ENCODE data around the gene RAD52. TPM values are rescaled to one million over a fixed set of nuclear protein-coding genes. Genes with fewer than 3 reads are reported as not detected.

The RAD52 gene
- 11.1 and 11.9 TPM in 2 replicates for total RNA-seq (2014; rRNA removed; shearing (Covaris generic); ENCODE audit: low replicate concordance)

DNA sequence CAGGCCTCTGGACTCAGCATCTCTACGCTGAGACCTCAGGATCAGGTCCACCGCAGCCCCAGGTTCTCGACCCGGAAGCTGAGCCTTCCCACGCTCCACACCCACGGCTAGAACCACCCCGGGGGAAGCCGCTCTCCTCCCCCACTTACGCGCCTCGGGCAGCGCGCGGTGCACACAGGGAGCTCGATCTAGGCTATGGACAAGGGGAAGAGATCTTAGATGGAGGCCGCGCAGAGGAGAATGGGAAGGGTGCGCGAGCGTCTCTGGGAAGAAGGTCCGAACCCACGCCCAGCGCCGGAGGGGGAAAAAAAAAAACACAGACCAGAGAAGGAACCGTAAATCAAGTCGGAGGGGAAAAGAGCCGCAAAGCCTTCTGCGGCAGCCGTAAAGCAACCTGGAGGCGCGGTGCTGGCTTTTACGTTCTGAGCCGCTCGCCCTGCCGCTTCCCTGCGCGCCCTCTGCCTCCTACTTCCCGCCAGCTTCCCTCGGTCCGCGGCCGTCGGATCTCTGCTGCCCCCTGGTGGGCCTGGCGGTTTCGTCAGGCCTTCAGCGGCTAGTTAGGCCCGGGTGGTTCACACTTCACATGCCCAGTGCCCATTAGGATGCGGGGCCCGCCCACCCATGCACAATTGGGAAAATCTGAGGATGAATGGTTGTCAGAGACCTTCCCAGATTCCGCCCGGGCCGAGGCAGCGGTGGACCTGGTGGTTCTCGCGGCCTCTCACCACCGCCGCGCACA lies at the start of gene RAD52:
Gene RAD52 (minus strand): TSS at position 242 of the 739 bp plus-strand sequence. CDS start 16,636 bp downstream, outside the sequence.
- DNase-seq (ENCODE audit: low read depth) = peak; percentile 100
- in situ Hi-C loops (cut with HindIII; ENCODE audit: low pct_unique_long_range_greater_than_20kb, low sequenced_read_pairs) = no loop called here

DNA sequence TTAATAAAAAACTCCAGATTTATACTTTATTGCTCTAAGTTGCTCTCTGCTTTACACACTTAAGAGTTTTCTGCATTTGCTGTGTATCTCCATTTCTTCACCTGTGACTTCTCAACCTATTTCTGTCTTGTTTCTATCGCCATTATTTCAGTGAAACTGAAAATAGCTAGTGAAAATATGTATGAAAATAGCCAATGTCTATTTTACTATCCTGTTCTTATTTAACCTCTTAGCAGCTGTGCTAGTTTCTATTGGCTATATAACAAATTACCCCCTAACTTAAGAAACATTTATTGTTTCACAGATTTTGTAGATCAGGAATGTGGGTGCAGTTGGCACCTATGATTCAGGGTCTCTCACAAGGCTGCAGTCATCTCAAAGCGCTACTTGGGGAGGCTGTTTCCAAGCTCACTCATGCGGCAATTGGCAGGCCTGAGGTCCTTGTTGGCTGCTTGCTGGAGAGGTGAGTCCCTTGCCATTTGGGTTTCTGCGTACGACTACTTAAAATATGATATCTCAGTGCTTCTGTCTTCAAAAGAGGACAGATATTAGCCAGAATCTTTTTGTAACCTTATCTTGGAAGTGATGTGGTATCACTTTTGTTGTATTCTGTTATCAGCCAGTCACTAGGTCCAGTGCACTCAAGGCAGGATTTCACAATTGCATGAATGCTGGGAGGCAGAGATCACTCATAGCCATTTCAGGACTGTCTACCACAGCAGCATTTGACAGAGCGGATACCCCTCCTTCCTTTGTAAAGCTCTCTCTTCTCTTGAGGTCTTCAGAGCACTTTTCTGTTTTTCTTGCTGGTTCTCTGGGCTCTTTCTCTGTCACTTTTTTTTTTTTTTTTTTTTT lies 48.8 kb upstream of the RAD52 start:
- in situ Hi-C loops (cut with HindIII; ENCODE audit: low pct_unique_long_range_greater_than_20kb, low sequenced_read_pairs) = no loop called here
- no peak for DNase-seq (ENCODE audit: low read depth)

DNA sequence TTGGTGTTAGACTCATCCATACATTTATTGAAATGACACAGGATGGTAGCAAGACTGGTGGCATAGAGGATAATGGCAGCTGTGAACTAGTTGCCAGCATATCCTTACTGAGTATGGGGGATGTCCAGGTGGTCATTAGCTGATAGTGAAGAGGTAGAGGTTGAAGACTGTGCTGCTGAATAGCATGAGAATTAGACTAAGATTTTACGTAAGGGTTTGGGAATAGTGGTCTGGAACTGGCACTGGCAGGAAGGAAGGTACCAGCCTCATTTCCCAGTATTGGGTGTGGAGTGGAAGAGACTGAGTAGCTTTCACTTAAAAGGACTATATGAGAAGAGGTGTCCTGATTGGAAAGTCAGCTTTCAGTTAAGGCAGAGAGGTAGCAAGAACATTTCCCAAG lies 48.0 kb upstream of the RAD52 start:
- no peak for DNase-seq (ENCODE audit: low read depth)
- in situ Hi-C loops (cut with HindIII; ENCODE audit: low pct_unique_long_range_greater_than_20kb, low sequenced_read_pairs) = no loop called here

DNA sequence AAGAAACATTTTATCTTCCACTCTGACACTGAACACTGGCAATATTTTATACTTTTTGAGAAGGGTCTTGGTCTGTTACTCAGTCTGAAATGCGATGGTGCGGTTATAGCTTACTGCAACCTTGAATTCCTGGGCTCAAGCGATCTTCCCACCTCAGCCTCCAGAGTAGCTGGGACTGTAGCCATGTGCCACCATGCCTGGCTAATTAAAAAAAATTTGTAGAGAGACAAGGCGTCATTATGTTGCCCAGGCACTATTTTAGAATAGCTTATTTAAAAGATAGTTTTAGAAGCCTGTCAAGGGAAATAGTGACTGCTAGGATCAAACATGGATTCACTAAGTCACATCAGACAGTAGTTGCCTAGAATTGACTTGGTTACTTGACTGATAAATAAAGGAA lies 47.4 kb upstream of the RAD52 start:
- no peak for DNase-seq (ENCODE audit: low read depth)
- in situ Hi-C loops (cut with HindIII; ENCODE audit: low pct_unique_long_range_greater_than_20kb, low sequenced_read_pairs) = no loop called here

DNA sequence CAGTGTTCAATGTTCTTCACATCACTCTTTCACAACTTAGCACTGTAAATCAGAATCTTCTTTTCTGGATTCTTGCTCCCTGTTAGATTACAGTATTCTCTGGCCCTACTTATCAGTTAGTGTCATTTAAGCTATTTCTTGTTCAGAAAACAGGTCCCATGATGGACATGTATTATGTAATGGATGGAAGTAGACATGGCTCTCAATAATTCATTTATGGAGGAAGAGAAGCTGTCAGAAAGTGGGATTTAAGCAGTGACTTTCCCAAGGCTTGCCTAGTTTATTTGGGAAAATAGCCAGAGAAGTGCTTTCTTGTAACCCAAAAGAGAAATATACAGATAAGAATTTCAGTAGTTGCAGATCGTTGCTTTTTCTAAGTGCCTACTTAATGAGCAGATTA lies 43.2 kb upstream of the RAD52 start:
- in situ Hi-C loops (cut with HindIII; ENCODE audit: low pct_unique_long_range_greater_than_20kb, low sequenced_read_pairs) = no loop called here
- no peak for DNase-seq (ENCODE audit: low read depth)

DNA sequence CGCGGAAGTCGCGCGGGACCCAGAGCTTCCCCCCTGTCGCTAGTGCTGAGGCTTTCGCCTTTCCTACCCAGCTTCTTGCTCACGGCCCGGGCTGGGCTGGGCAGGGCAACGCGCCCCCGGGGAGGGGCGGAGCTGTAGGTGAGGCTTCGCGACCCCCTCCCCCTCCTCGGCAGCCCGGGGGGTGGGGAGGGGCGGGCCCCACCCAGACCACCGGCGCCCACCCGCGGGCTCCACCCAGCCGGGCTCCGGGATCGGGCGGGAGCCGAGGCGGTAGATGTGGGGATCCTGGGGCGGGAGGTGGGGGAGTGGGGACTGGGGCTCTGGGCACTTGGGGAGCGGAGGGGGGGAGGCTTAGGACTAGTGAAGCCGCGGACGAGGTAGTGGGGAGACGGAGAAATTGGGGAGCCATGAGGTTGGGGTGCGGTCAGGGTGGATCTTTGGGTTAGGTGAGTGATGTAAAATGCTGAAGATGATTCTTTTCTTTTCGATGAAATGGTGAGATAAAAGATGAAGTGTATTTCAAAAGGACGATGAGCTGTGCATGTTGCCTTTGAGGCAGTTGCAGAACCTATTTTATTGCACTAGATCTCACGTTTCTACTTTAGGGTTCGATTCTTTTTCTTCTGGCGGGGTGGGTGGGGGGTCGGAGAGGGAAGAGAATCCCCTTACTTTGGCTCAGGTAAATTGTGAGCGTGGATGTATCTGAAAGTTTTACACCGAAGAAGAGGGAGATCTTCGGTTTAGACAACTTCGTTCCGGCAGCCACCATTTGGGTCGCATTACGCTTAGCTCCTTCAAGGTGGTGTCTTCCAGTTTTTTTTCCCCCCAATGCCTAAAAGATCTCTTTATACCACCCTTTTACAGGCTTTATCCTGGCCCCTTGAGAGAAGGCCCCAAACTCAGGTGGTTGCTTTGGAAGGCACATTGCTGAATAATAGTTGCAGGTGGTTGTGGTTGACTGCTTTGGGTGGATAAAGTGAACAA lies 42.1 kb upstream of the RAD52 start:
- peak; percentile 62 for DNase-seq (ENCODE audit: low read depth)
- in situ Hi-C loops (cut with HindIII; ENCODE audit: low pct_unique_long_range_greater_than_20kb, low sequenced_read_pairs) = no loop called here

DNA sequence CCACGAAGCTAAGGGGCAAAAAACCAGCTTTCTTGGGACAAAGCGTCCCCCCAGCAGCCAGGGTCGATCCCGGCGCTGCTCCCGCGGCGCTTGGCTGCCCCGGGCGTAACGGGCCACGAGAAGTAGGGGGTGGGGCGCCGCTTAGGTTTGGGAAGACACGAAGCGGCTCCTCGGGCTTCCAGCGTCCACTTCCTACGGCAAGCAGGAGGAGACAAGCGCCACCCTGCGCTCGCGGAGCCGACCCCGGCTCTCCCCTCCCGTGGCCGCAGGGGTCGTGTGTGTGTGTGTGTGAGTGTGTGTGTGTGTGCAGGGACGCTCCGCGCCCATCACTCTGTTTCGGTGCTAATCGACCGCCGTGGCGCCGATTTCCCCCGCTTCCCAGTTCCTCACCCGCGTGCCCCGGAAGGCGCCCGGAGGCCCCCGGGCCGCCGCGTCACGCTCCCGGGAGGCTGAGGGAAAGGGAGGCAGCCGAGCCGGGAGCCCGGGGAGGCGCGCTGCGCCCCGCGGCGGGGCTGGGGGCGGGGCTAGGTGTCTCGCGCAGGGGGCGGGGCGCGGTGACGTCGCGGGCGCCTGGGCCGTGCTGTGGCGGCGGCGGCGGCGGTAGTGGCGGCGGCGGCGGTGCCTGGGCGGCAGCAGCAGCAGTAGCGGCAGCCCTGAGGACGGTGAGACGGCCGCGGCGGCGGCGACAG lies 41.3 kb upstream of the RAD52 start, which contains the start of gene ERC1:
Gene ERC1 (plus strand): TSS at position 563 of the 689 bp plus-strand sequence. CDS start 36,681 bp downstream, outside the sequence.
- DNase-seq (ENCODE audit: low read depth) = peak; percentile 91
- in situ Hi-C loops (cut with HindIII; ENCODE audit: low pct_unique_long_range_greater_than_20kb, low sequenced_read_pairs) = no loop called here

DNA sequence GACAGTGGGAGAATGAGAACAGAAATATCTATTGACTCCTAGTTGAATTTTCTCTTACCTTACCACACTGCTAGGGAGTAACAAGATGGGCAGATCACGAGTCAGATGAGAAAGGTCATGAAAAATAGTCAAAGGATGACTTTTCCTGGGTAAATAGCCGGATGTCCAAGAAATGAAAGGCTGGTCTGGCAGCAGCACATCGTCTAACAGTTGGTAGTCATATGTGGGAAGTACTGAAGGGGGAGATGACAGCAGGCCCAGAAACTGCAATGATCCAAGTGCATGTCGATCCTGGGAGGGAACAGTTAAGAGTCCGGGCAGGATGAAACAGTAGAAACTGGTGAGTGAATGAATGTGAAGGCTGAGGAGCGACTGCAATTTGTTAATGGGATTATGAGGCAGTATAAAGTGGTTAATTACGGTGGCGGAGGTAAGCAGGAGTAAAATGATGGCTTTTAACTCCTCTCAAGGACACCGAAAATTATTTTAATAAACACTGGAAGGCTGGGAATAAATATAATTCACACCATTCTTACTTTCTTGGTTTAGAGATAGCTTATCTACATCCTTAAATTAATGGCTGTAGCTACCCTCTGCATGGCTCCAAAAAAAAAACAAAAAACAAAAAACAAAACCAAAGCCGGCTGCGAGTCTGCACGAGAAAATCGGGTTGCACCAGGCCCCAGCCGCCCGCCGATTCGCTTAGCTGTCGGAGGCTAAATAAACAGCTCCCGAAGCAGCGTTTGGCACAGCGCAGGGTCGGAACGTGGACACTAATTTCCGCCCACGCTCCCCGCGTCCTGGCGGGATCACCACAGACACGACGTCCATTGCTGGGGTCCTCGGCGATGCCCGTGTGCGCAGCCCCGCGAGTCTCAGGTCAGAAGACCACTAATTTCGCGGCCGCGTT lies 40.5 kb upstream of the RAD52 start:
- peak; percentile 53 for DNase-seq (ENCODE audit: low read depth)
- in situ Hi-C loops (cut with HindIII; ENCODE audit: low pct_unique_long_range_greater_than_20kb, low sequenced_read_pairs) = no loop called here

DNA sequence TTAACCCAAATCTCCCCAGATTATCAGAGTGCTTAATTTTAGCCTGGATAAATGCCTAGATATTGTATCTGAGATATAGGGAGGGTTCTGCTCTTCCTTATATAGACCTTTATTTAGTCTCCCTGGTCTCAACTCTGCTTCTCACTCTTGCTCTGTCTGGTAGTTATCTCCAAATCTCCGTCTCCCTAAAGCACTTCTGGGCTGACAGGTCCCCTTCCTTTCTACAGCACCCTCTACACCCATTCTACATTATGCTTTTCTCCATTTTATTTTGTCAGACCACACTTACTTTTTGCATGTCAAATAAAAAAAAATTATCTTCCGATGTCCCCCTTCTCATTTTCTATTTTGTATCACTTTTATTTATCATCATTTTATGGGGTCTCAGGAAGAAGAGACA lies 39.6 kb upstream of the RAD52 start:
- in situ Hi-C loops (cut with HindIII; ENCODE audit: low pct_unique_long_range_greater_than_20kb, low sequenced_read_pairs) = no loop called here

DNA sequence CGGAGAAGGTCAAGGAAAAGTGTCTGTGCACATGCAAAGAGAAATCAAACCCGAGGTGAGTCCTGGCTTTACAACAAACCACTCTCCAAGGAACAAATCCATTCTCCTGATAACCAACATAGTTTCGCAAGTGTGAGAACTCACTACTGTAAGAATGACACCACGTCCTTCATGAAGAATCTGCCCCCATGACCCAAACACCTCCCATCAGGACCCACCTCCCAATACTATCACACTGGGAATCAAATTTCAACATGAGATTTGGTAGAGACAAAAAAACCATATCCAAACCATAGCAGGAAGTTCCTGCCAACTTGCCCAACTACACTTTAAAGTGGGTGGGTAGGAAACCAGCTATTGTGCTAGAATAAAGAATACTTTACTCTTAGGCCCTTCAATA lies 39.2 kb upstream of the RAD52 start:
- DNase-seq (ENCODE audit: low read depth) = peak; percentile 9
- in situ Hi-C loops (cut with HindIII; ENCODE audit: low pct_unique_long_range_greater_than_20kb, low sequenced_read_pairs) = no loop called here

More for the DNA sequence above, 39.6 kb upstream of the RAD52 start:
- no peak for DNase-seq (ENCODE audit: low read depth)

DNA sequence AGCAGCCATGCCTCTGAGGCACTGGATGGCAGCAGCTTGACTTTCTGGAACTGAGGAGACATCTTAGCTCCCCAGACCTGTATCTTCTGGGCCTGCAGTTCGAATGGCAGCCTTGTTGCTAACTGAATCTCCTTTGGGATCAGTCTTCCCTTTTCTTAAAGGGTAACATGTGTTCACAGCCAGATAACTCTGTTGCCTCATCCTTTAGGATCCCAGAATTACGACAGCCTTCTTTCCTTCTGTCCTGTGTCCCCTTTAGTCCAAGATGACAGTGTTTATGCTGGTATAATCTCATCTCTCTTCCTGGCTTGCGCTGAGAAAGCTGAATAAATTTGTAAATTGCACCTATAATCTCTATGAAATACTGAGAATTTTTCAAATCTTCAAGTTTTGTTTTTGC lies 32.5 kb upstream of the RAD52 start:
- DNase-seq (ENCODE audit: low read depth) = no peak
- in situ Hi-C loops (cut with HindIII; ENCODE audit: low pct_unique_long_range_greater_than_20kb, low sequenced_read_pairs) = no loop called here

DNA sequence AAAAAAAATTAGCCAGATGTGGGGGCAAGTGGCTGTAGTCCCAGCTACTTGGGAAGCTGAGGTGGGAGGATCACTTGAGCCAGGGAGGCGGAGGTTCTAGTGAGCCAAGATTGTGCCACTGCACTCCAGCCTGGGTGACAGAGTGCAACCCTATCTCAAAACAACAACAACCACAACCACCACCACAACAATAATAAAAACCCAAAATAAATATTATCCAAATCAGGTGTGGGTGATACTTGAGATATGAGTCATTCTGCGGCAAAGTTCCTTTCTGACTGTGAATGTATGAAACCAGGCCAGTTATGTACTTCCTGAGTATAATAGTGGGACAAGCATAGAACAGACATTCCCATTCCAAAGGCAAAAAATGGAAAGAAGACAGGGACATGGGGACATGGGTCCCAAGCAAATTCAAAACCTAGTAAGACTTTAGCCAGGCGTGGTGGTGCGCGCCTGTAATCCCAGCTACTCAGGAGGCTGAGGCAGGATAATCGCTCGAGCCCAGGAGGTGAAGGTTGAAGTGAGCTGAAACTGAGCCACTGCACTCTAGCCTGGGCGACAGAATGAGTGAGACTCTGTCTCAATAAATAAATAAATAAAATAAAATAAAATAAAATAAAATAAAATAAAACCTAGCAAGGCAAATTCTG lies 31.8 kb upstream of the RAD52 start:
- peak; percentile 9 for DNase-seq (ENCODE audit: low read depth)
- in situ Hi-C loops (cut with HindIII; ENCODE audit: low pct_unique_long_range_greater_than_20kb, low sequenced_read_pairs) = no loop called here

DNA sequence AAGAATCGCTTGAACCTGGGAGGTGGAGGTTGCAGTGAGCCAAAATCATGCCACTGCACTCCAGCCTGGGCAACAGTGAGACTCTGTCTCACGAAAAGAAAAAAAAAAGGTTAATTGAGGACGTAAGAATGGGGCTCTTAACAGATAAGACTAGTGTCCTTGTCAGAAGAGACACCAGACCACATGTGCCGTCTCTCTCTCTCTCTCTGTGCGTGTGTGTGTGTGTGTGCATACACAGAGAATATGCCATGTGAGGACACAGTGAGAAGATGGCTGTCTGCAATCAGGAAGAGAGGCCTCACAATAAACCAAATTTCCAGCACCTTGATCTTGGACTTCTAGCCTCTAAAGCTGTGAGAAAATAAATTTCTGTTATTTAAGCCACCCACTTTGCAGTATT lies 29.9 kb upstream of the RAD52 start:
- DNase-seq (ENCODE audit: low read depth) = no peak

DNA sequence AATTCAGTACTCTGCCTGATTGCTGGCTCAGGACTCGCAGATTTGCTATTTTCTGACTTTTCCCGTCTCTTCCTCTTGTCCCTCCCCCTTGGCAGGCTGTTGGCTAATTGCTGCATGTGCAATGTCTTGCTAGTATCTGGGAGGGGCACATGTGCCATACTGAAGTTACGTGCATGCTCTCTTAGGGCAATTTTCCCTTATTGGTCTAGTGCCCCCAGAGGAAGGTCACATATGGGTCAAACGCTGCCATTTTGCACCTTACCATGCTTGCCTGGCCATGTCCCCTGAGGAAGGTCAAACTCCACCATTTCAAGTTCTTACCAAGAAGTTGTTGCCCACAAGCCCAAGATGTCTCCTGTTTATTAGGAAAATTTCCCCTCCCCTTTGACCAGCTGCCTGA lies 27.7 kb upstream of the RAD52 start:
- DNase-seq (ENCODE audit: low read depth) = no peak
- in situ Hi-C loops (cut with HindIII; ENCODE audit: low pct_unique_long_range_greater_than_20kb, low sequenced_read_pairs) = no loop called here

More for the DNA sequence above, 29.9 kb upstream of the RAD52 start:
- in situ Hi-C loops (cut with HindIII; ENCODE audit: low pct_unique_long_range_greater_than_20kb, low sequenced_read_pairs) = no loop called here

DNA sequence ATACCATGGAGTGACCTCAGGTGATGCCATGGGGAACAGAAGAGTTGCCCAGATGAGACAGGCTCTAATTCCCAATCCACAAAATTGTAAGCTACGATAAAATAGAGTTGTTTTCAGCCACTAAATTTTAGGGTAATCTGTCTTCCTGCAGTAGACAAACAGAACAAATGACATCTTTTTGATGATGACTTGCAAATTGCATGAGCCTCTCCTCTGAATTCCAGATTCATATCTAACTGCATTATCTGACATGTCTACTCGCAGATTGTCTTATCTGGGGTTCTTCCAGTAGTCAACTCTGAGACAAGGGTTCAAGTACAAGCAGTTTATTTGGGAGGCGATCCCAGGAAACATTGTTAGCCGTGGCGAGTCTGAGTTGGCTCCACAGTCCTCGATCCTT lies 27.1 kb upstream of the RAD52 start:
- no peak for DNase-seq (ENCODE audit: low read depth)
- in situ Hi-C loops (cut with HindIII; ENCODE audit: low pct_unique_long_range_greater_than_20kb, low sequenced_read_pairs) = no loop called here

DNA sequence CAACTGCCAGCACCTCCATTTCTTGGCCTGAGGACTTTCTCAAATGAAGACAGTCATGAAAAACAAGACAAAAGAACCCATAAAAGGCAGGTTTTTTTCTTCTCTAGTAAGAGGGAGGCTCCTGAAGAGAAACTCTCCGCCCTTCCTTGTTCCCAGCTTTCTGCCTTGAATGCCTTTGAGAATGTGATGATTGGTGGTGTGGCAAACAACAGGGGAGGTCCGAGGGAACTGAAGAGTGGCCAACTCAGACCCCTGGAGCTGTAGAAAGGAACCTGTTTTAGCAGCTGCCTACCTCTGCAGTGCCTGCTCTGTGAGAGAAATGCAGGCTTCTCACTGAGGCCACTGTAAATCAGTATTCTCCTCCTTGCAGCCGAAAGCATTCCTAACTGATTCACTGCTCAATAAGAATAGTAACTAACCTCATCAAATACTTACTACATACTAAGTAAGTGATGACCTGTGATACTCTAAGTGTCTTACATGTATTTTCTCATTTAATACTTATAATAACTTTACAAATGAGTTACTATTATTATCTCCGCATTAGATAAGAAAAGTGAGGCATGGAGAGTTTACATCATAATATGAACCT lies 24.9 kb upstream of the RAD52 start:
- DNase-seq (ENCODE audit: low read depth) = no peak
- in situ Hi-C loops (cut with HindIII; ENCODE audit: low pct_unique_long_range_greater_than_20kb, low sequenced_read_pairs) = no loop called here
